HG02943 (cell line): ENCODE data around the gene SLC6A7.
"Not testable (repeated sequence)": the region's sequence is repeated elsewhere in the genome, so short reads cannot be mapped to it uniquely, and the experiment has no call there.

ENCODE experiments used
- ATAC-seq: cut with Tn5 transposase; IDR thresholded peaks from one replicate; pipeline ENCODE4 v1.9.1; 2021; ENCODE audit warnings: mild to moderate bottlenecking, low read depth, moderate library complexity; ENCODE audit not compliant: unreplicated experiment

Gene SLC6A7

DNA sequence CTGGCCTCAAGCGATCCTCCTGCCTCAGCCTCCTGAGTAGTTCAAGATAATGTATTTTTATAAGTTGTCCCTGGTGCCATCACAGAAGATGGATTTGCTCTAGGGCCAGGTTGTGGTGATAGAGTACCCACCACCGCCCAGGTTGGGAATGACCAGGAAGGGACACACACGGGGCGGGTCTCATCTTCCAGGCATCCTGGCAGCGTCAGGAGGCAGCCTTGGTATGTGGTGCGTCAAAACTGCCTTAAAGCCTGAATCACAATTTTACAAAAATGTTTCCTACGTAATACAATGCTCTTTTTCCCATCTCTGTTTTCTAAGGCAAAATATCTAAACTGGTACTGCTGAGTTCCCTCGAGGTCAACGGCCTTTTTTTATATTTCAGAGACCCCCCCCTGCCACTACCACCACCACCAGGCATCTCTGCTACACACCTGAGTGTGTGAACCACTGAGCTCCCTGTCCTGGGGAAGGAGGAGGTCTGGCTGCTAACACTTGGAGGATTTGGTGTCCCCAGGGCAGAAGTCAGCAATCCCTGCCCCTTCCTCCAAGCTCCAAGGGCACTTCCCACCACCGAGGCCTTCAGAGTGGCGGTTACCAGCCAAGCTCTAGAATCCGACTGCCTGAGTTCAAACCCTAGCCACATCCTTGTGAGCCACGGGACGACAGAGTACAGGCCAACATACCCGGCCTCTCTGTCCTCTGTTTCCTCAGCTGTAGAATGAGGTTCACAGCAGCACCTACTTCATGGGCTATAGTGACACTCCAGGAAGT lies 47.3 kb downstream of the SLC6A7 start:
- no peak for ATAC-seq

DNA sequence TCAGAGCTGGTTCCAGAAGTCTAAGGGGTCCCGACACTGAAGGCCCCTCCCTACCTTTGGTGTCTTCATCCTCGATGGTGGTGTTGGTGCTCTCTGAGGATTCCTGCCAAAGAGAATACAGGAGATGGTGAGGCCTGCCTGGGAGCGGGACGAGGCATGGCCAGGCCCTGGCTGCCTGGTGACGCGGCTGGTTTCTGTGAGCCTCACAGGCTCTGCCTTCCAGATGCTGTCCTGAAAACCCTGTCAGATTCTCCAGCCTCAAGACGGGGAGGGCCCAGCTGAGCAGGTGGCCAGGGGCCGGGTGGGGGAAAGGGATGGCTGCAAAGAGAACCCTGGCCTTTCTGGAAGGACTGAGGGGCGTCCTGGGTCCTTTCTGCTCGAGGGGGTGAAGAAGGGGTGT lies 48.8 kb downstream of the SLC6A7 start:
- ATAC-seq: no peak

DNA sequence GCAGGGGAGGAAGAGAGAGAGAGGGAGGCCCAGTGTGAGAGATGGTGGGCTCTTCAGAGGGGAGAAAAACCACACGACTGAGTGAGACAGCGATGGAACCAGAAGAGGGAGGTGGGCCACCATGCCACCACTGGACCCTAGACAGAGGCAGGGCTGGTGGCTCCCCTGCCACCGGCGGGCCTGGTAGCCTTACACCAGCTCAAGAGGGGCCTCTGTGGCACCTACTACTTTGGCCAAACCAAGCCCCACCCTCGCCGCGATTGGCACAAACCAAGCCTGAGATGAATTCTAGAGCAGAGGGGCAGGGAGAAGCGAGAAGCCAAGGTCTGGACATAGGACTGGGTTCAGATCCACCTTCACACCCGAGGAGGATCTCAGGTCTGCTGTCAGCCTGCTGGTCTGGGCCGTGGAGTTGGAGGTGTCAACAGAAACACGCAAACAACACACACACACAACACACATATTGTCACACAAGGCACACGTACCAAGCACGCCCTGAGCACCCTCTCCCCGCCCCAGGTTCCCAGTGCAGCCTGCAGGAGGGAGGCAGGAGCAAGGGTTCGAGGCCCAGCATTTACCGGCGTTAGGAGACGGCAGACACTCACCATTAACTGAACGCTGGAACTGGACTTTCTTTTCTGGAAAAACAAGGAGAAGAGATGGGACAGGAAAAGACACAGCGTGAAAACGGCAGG lies 49.4 kb downstream of the SLC6A7 start:
- ATAC-seq: no peak

DNA sequence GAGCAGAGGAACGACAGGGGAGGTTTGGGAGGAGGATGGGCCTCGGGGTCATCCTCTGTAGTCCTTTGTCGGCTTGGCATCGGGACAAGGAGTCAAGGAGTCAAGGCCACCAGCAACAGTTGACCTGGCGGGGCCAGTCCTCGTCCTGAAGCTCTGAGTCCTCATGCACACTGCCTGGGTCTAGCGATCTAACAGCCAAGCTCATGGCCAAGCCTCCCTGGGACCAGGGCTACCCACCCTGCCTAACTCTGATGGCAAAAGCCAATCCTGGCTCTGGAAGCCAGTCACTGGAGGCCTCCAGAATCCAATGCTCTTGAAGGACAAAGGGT lies 49.9 kb downstream of the SLC6A7 start:
- ATAC-seq: no peak

DNA sequence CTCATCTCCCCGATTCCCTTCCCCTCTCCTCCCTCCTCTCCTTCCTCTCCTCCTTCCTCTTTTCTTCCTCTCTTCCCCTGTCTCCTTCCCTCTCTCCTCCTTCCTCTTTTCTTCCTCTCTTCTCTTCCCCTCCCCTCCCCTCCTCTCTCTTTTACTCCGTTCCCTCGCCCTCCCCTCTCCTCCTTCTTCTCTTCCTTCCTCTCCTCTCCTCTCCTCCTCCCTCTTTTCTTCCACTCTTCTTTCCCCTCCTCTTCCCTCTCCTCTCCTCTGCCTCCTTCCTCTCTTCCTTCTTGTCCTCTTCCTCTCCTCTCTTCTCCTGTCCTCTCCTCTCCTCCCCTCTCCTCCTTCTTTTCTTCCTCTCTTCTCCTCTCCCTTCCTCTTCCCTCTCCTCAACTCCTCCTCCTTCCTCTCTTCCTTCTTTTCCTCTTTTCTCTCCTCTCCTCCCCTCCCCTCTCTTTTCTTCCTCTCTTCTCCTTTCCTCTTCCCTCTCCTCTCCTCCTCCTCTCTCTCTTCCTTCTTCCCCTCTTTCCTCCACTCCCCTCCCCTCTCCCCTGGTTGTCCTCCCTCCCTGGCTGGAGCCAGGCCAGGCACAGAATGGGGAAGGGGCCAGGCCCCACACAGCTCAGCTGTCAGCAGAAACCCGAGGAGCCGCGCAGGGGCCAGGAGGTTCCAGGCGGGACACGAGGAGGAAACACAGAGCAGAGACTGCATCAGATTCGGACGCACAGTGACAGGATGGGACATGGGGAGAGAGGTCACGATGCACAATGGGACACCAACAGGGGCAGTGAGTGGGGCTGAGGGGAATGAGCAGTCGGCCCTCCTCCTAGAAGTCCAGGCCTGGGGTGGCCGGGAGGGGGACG lies 51.7 kb downstream of the SLC6A7 start:
- ATAC-seq: no peak

DNA sequence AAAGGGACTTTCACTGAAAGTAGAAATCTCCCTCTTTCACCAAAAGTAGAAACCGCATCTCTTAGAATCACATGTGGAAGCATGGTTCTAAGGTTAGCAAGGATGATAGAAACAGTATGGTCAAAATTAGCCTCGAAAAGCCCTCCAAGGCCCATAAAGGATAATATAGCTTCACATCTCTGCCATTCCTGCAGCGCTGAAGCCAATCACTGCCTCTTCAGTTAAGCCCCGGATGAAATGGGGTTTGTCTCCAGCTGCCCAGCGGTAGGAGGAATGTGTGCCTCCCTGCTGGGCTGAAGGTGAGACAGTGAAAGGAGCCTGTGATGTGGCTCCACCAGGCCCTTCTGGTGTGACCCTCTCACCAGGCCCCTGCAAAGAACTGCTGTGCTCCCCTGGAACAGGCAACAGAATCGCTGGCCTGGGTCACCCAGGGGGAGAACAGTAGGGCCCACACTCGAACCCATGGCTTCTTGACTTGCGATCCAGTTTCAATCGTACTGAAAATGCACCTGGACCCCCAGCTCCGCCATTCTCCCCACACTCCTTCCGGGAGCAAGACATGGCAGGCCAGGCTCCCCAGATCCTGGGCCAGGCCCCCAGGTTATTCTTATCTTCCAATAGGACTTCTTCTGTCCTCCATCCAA lies 52.5 kb downstream of the SLC6A7 start:
- no peak for ATAC-seq

DNA sequence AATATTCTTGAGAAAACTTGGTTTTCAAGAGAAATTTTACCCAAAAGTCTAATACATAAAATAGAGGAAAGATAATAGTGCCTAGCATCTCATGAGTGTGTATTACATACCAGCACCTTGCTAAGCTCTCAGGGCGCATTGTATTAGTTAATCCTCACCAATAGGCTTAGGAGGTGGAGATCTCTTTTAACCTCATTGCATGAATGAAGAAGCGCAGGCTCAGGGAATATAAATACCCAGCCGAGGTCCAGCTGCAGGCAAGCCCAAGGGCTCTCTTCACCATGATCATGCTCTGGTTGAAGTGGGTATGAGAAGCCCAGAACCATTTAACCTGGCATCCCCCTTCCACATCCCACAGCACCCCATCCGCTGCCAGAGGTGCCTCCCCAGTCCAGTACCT lies 53.7 kb downstream of the SLC6A7 start:
- ATAC-seq: no peak

DNA sequence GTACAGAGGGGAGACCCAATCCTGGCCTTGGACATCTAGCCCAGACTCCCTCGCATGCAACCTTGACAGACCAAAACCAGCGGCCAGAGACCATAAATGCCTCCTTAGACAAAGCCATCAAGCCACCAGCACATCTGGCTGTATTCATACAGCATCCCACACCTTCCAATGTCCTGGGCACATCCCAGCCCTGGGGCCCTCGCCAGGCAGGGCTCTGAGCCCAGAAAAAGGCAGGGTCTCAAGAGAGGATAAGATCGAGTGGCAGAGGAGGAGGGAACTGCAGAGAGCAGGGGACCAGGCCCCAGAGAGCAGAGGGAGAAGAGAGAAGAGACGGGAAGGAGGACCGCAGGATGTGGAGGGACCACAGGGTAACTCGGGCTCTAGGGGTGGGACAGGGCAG lies 54.3 kb downstream of the SLC6A7 start:
- ATAC-seq: no peak

DNA sequence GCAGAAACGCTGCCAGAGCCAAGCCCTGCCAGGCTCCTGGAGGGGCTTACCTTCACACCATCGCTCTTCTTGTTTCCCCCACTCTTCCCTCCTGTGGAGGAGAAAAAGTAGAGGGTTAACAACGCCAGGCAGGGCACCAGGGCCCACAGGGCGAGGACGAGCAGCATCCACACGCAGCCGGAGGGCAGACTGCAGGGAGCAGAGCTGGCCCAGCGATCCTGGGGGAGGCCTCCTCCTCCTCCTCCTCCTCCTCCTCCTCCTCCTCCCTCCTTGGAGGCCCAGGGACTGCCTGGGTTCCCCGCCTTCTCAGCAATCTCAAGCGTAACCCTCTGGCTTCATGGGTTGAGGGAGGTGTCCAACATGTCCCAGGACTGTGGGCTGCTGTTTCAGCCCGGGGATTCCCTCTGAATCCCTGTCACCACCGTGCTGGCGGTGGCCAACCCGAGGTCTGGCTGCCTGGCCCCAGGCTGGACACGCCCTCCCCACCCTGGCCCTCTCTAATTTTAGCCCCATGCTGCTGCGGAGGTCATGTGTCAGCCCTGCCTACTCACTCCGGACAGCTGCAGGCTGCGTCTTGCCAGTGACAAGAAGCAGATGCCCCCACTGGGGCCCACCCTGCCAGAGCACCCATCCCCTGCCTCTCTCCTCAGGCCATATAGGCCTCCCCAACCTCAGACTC lies 55.4 kb downstream of the SLC6A7 start:
- no peak for ATAC-seq

DNA sequence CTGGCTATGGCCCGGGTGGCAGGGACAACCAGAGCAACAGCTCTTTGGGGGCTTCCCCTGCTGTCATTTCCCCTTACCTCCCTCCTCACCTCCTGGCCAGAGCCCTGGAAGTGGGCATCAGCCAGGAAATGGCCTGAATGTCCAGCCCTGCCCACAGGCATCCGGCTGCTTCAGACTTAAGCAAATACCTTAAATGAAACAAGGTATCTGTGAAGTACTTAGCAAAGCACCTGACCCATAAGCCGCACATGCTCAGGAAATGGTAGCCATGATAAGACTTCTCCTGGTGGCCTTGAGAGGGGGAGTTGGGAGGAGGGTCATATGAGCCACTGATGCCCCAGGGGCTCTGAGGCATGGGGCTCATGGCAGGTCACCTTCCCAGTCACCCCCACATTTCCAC lies 55.9 kb downstream of the SLC6A7 start:
- ATAC-seq: no peak

DNA sequence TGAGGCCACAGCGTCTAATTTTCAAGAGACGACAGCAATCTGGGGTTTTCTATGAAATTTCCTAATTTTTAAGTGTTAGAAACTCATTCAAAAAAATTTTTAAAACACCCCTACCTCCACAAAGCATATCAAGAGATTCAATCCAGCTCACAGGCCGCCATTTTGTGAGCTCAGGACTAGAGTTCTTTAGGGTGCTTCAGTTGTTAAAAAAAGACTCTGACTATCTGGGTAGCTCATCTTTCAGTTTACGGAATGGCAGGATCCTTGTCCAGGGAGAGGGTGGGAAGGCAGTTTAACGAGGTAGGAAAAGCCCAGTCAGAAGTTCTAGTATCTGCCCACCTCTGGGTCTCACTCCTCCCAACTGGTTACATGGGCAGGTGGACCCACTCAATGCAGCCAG lies 56.6 kb downstream of the SLC6A7 start:
- no peak for ATAC-seq

DNA sequence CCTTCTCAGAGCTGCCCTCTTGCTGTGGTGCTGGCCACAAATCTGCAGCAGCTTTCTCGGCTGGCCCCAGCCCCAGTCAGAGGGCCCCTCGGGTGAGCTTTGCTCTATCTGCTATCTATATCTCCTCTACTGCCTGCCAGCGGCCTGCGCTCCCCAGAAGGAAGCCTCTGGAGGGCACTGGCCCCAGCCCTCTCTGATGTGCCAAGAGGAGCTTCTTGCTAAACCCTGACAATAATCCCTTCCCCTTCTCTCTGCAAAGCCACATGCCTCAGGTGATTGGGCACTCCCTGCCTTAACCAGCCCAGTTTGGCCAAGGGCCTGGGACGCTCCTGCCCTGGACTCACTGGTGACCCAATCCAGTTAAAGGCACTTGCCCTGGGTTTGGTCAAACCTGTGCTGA lies 57.0 kb downstream of the SLC6A7 start:
- no peak for ATAC-seq

DNA sequence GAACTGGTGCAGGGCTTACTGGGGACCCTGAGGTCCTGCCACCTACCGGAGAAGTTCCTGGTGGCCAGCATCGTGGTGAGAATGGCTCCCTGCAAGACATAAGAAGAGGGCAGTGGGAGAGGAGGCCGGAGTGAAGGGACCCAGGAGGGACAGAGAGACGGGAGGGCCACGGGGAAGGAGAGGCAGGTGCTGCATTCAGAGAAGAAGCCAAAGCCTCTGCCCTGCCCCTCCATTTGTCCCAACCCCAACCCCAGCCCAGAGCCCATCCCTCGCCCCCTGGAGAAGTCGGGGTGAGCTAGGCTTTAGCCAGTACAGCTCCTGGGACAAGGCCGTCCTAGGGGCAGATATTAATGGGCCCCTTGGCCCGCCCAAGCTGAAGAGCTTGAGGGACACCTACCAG lies 57.9 kb downstream of the SLC6A7 start:
- ATAC-seq: no peak

DNA sequence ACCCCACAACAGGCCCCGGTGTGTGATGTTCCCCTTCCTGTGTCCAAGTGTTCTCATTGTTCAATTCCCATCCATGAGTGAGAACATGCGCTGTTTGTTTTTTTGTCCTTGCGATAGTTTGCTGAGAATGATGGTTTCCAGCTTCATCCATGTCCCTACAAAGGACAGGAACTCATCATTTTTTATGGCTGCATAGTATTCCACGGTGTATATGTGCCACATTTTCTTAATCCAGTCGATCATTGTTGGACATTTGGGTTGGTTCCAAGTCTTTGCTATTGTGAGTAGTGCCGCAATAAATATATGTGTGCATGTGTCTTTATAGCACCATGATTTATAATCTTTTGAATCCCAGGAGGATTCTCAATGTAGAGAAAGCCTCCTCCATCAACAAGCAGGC lies 58.6 kb downstream of the SLC6A7 start:
- ATAC-seq: not testable (repeated sequence)

DNA sequence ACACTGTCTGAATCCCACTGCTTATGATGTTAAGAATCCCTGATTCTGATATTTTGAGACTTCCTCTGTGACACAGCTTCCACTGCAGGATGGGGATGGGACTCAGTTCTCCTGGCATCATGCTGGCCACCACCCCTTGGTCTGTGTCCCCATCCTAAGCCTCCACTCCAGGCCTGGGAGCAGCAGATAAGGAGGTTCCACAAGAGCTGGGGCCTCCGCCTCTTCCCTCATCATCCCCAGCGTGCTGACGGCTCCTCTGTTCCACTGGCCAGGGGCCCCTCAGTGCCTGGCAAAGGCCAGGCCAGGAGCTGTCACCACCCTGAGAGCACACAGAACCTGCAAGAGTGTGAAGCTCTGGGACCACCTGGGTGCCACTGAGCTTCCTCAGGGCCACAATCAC lies 59.1 kb downstream of the SLC6A7 start:
- ATAC-seq: no peak

DNA sequence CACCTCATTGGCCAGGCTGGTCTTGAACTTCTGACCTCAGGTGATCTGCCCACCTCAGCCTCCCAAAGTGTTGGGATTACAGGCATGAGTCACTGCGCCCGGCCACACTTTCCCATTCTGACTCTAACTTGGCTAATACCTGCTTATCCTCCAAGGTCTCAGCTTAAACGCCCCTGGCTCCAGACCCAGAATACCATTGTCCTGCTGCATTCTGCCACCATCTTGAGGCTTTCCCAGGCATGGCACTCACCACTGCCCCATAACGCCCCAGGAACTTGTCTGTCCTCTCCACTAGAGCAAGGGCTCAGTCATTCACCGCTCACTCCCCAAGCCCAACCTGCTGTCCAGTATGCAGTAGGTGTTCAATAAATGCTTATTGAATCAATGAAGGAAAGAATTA lies 59.9 kb downstream of the SLC6A7 start:
- no peak for ATAC-seq

DNA sequence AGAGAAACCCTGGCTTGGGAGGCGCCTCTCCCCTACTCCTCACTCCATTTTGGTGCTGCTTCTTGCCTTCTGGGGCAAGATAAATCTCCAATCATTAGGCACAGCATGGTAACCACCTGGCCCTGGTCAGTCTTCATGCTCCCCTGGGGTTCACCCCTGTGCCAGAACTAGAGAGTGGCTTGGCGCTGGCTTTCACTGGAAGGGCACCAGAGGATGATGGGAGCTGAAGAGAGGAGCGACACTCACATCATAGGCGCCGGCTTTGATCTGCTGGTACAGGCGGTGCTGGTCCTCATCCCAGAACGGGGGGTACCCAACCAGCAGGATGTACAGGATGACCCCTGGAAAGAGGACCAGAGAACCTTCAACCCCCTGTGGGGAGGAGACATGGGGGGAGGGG lies 61.6 kb downstream of the SLC6A7 start:
- no peak for ATAC-seq

DNA sequence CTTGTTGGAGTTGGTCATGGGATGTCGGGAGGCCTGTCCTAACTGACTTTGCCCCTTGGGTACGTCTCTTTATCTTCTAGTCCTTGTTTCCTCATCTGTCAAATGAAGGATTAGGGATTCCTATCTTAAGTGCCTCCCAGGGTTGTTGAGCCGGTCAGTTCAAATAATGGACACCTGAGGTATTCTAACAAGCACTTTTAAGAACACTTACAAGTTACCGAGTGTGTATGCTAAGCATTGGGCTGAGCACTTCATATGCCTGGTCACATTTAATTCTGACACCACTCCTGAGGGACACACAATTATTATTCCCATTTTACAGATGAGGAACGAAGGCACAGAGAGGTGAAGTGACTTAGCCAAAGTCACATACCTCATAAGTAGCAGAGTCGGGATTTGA lies 62.6 kb downstream of the SLC6A7 start:
- no peak for ATAC-seq

DNA sequence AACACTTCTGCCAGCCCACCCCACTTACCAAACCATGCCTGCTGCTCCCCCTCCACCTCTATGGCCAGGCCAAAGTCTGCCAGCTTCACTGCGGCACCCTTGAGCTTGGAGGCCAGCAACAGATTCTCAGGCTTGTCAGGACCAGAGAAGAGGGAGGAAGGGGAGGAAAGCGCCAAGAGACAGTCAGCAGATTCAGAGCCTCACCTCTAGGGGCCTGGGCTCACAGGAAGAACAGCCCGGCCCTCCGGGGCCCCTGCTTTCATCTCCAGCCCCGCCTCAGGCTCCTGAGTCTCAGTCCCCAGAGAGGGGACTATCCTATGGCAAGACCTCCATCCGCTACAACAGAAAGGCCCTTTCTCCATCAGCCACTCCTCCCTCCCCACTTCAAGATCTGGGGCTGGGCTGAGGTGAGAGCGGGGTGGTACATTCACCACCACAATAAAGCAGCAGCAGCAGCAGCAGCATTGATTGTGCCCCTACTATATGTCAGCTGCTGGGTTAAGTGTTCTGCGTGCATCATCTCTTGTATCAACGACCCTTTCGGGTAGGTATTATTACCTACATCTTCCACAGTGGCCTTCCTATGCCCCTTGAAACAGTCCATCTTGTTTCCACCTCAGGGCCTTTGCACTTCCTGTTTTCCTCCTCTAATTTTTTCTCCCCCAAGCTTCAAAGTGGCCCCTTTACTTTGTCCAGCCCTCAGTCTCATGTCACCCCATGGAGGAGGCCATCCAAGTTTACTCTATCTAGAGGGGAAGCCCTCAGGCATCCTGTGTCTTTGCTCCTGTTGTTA lies 63.8 kb downstream of the SLC6A7 start:
- no peak for ATAC-seq

DNA sequence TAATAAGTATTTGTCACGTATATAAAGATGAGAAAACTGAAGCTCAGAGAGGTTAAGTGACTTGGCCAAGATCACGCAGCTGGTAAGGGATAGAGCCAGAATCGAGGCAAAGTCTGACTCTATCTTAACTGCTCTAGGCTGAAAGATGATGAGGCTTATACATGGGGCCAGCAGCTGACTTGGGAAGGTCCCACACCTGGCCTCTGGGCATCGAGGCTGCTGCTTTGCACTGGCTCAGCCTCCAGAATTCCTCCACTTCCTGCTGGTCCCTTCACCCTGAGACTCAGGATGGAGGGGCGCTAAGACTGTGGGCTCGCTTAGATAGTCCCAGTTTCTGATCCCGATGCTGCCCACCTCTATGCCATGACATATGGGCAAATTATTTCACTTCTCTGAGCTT lies 64.5 kb downstream of the SLC6A7 start:
- ATAC-seq: no peak
